ENCODE measurements around the gene APBA3. TPM values are rescaled to one million over a fixed set of nuclear protein-coding genes. Genes with fewer than 3 reads are reported as not detected.

The APBA3 gene
- total and polyA plus RNA-seq, 9 of the 15 experiments (the other 6 are each of a cell fraction or from before 2014, with no cell fraction given), result 0.10 to 29.5 (median 11.5) TPM

- TF ChIP-seq GTF3C2 (IDR thresholded peaks at IDR 0.05; ENCODE audit: borderline replicate concordance, extremely low read depth, insufficient read length), result peak; percentile 27
- TF ChIP-seq, protein P1, sequence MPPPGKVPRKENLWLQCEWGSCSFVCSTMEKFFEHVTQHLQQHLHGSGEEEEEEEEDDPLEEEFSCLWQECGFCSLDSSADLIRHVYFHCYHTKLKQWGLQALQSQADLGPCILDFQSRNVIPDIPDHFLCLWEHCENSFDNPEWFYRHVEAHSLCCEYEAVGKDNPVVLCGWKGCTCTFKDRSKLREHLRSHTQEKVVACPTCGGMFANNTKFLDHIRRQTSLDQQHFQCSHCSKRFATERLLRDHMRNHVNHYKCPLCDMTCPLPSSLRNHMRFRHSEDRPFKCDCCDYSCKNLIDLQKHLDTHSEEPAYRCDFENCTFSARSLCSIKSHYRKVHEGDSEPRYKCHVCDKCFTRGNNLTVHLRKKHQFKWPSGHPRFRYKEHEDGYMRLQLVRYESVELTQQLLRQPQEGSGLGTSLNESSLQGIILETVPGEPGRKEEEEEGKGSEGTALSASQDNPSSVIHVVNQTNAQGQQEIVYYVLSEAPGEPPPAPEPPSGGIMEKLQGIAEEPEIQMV (tag; conservative IDR thresholded peaks at IDR 0.05; ENCODE audit: low read depth), result no peak
- no peak for TF ChIP-seq ARNT (IDR thresholded peaks at IDR 0.05)
- TF ChIP-seq EZH2 (IDR thresholded peaks at IDR 0.05; ENCODE audit: borderline replicate concordance, low read depth, low read length), result no peak
- TF ChIP-seq CTCF (IDR thresholded peaks at IDR 0.05 in 2 of 3, conservative IDR thresholded peaks at IDR 0.05 in 1 of 3; ENCODE audit: insufficient read depth in 2 of 3, low read depth in 1 of 3, low read length in 3 of 3), result no peak
- TF ChIP-seq NFE2L1 (tag; IDR thresholded peaks at IDR 0.05; ENCODE audit: borderline replicate concordance, low read depth), result no peak
- no peak for TF ChIP-seq ERF (CRISPR knock-in tag; IDR thresholded peaks at IDR 0.05)
- no peak for TF ChIP-seq KAT8 (IDR thresholded peaks at IDR 0.05; ENCODE audit: low read depth)
- no peak for TF ChIP-seq SMARCC2 (IDR thresholded peaks at IDR 0.05; ENCODE audit: low read depth)
- TF ChIP-seq ARID4B (CRISPR knock-in tag; IDR thresholded peaks at IDR 0.05), result no peak
- TF ChIP-seq, protein P2, sequence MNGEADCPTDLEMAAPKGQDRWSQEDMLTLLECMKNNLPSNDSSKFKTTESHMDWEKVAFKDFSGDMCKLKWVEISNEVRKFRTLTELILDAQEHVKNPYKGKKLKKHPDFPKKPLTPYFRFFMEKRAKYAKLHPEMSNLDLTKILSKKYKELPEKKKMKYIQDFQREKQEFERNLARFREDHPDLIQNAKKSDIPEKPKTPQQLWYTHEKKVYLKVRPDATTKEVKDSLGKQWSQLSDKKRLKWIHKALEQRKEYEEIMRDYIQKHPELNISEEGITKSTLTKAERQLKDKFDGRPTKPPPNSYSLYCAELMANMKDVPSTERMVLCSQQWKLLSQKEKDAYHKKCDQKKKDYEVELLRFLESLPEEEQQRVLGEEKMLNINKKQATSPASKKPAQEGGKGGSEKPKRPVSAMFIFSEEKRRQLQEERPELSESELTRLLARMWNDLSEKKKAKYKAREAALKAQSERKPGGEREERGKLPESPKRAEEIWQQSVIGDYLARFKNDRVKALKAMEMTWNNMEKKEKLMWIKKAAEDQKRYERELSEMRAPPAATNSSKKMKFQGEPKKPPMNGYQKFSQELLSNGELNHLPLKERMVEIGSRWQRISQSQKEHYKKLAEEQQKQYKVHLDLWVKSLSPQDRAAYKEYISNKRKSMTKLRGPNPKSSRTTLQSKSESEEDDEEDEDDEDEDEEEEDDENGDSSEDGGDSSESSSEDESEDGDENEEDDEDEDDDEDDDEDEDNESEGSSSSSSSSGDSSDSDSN (IDR thresholded peaks at IDR 0.05; ENCODE audit: borderline replicate concordance in 1 of 2, low read depth in 2 of 2, low read length in 2 of 2), result no peak
- TF ChIP-seq TCFL5 (CRISPR knock-in tag; conservative IDR thresholded peaks at IDR 0.05), result no peak
Observed at GRCh38 chr19:3778104-3778867, 16.8 kb upstream of the APBA3 start (continued).
